ENCODE measurements around the gene DOCK7.

DOCK7 gene

DNA sequence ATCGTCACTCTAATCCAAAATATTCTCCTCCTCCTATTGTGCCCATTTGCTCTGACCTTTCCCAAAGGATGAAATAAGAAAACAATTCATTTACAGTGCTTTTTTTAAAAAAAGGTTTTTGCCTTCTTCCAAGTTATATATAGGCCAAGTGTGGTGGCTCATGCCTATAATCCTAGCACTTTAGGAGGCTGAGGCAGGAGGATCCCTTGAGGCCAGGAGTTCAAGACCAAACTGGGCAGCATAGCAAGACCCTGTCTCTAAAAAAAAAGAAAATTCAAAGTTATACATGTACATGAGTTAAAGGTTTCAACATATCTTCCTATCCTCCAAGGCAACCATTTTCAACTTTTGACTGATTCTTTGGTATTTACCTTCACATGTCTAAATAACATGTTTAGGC lies 261.4 kb downstream of the DOCK7 start:
- no peak for DNase-seq (ENCODE audit: low read depth, low spot score)
- no peak overlapping the region for H3K27ac ChIP-seq
- no peak for TF ChIP-seq EZH2 (IDR thresholded peaks at IDR 0.05)
- no peak for TF ChIP-seq FOXP2 (optimal IDR thresholded peaks at IDR 0.05; ENCODE audit: control extremely low read depth, extremely low read length, insufficient read depth)
- TF ChIP-seq POLR2AphosphoS5 (IDR thresholded peaks at IDR 0.05; ENCODE audit: borderline replicate concordance, low read depth, low read length) = no peak
- H3K9ac ChIP-seq (ENCODE audit: insufficient read length) = no peak overlapping the region
- H3K36me3 ChIP-seq (ENCODE audit: insufficient read depth, low read length) = no peaks in the 10 kb centered on the region
- no peak overlapping the region for H3K4me3 ChIP-seq
- no peaks in the 10 kb centered on the region for H3K9me3 ChIP-seq (ENCODE audit: low read depth, low read length)

GRCh38 chr1:62426237-62426636 lies 261.9 kb downstream of the DOCK7 start:
- no peak for DNase-seq (ENCODE audit: low read depth, low spot score)
- TF ChIP-seq FOXP2 (optimal IDR thresholded peaks at IDR 0.05; ENCODE audit: control extremely low read depth, extremely low read length, insufficient read depth) (no peak), EZH2 (IDR thresholded peaks at IDR 0.05) (no peak), POLR2AphosphoS5 (IDR thresholded peaks at IDR 0.05; ENCODE audit: borderline replicate concordance, low read depth, low read length) (no peak)
- peak overlapping the region; percentile 19; the same call in 1 of the 2 replicates for H3K27ac ChIP-seq
- H3K4me3 ChIP-seq = no peak overlapping the region
- no peaks in the 10 kb centered on the region for H3K36me3 ChIP-seq (ENCODE audit: insufficient read depth, low read length)
- no peaks in the 10 kb centered on the region for H3K9me3 ChIP-seq (ENCODE audit: low read depth, low read length)
- no peak overlapping the region for H3K9ac ChIP-seq (ENCODE audit: insufficient read length)

DNA sequence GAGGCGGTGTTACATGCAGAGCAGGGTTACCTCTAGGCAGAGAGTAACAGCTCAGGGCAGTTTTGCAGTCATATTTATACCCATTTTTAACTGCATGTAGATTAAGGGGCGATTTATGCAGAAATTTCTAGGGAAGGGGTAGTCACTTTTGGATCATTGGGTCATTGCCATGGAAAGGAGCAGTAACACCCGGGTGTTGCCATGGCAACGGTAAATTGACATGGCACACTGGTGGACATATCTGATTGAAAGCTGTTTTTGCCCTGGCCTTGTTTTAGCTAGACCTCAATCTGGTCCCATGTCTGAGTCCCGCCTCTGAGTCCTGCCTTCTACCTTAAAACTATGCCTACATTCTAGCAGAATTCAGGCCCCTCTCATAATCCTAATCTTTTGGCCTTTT lies 263.1 kb downstream of the DOCK7 start:
- no peak overlapping the region for H3K27ac ChIP-seq
- H3K9ac ChIP-seq (ENCODE audit: insufficient read length) = no peak overlapping the region
- no peak overlapping the region for H3K4me3 ChIP-seq
- DNase-seq (ENCODE audit: low read depth, low spot score) = no peak
- no peaks in the 10 kb centered on the region for H3K9me3 ChIP-seq (ENCODE audit: low read depth, low read length)
- TF ChIP-seq FOXP2 (optimal IDR thresholded peaks at IDR 0.05; ENCODE audit: control extremely low read depth, extremely low read length, insufficient read depth) = no peak
- no peak for TF ChIP-seq EZH2 (IDR thresholded peaks at IDR 0.05)
- TF ChIP-seq POLR2AphosphoS5 (IDR thresholded peaks at IDR 0.05; ENCODE audit: borderline replicate concordance, low read depth, low read length) = no peak
- no peaks in the 10 kb centered on the region for H3K36me3 ChIP-seq (ENCODE audit: insufficient read depth, low read length)

GRCh38 chr1:62424411-62424810 lies 263.8 kb downstream of the DOCK7 start:
- H3K27ac ChIP-seq = no peak overlapping the region
- no peak overlapping the region for H3K4me3 ChIP-seq
- H3K9me3 ChIP-seq (ENCODE audit: low read depth, low read length) = no peaks in the 10 kb centered on the region
- H3K36me3 ChIP-seq (ENCODE audit: insufficient read depth, low read length) = no peaks in the 10 kb centered on the region
- TF ChIP-seq FOXP2 (optimal IDR thresholded peaks at IDR 0.05; ENCODE audit: control extremely low read depth, extremely low read length, insufficient read depth) (no peak), POLR2AphosphoS5 (IDR thresholded peaks at IDR 0.05; ENCODE audit: borderline replicate concordance, low read depth, low read length) (no peak), EZH2 (IDR thresholded peaks at IDR 0.05) (no peak)
- no peak overlapping the region for H3K9ac ChIP-seq (ENCODE audit: insufficient read length)
- no peak for DNase-seq (ENCODE audit: low read depth, low spot score)

DNA sequence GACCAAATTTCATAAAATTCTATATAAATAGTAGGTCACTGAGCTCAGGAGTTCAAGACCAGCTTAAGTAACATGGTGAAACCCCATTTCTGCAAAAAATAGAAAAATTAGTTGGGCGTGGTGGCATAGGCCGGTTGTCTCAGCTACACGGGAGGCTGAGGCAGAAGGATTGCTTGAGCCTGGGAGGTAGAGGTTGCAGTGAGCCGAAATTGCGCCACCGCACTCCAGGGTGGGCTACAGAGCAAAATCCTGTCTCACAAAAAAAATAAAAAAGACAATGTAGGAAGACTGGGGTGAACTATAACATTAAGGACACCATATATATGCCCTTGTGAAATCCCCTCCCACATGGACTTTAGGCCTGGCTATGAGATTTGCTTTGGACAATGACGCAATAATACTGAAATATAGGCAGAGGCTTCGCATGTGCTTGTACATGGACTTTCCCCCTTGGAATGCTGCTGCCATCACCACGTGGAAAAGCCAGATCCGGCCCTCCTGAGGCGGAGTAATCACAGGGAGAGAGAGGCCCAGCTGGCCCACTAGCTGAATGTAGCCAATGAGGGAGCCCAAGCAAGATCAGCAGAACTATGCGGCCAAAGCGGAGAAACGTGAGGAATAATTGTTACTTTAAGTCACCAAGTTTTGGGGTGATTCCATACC lies 264.5 kb downstream of the DOCK7 start:
- Histone ChIP-seq H3K36me3 (ENCODE audit: insufficient read depth, low read length) (no peaks in the 10 kb centered on the region), H3K4me3 (no peak overlapping the region), H3K27ac (no peak overlapping the region), H3K9me3 (ENCODE audit: low read depth, low read length) (no peaks in the 10 kb centered on the region), H3K9ac (ENCODE audit: insufficient read length) (no peak overlapping the region)
- TF ChIP-seq POLR2AphosphoS5 (IDR thresholded peaks at IDR 0.05; ENCODE audit: borderline replicate concordance, low read depth, low read length) (no peak), FOXP2 (optimal IDR thresholded peaks at IDR 0.05; ENCODE audit: control extremely low read depth, extremely low read length, insufficient read depth) (no peak), EZH2 (IDR thresholded peaks at IDR 0.05) (no peak)
- no peak for DNase-seq (ENCODE audit: low read depth, low spot score)

DNA sequence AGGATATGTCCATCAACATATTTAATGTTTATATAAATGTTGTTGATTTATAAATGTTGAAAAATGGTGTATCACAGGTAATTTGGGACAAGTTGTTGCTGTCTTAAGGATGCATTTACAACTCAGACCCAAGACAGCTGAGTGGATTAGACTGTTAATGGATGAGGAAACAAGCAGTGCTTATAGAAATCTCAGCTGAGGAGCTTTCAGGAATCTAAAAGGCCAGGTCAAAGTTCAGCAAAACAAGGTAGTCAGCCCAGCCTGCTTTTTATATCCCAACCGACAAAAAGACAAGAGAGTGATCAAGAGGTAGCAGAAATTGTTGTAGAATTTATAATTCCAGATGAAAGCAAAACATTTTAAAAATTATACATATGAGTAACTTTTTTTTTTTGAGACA lies 268.0 kb downstream of the DOCK7 start:
- TF ChIP-seq POLR2AphosphoS5 (IDR thresholded peaks at IDR 0.05; ENCODE audit: borderline replicate concordance, low read depth, low read length) (no peak), EZH2 (IDR thresholded peaks at IDR 0.05) (no peak), FOXP2 (optimal IDR thresholded peaks at IDR 0.05; ENCODE audit: control extremely low read depth, extremely low read length, insufficient read depth) (no peak)
- no peaks in the 10 kb centered on the region for H3K36me3 ChIP-seq (ENCODE audit: insufficient read depth, low read length)
- DNase-seq (ENCODE audit: low read depth, low spot score) = no peak
- no peak overlapping the region for H3K4me3 ChIP-seq
- no peaks in the 10 kb centered on the region for H3K9me3 ChIP-seq (ENCODE audit: low read depth, low read length)
- H3K9ac ChIP-seq (ENCODE audit: insufficient read length) = no peak overlapping the region
- H3K27ac ChIP-seq = no peak overlapping the region

- Histone ChIP-seq H3K27ac (no peak overlapping the region), H3K9ac (ENCODE audit: insufficient read length) (no peak overlapping the region), H3K9me3 (ENCODE audit: low read depth, low read length) (no peaks in the 10 kb centered on the region), H3K4me3 (no peak overlapping the region), H3K36me3 (ENCODE audit: insufficient read depth, low read length) (no peaks in the 10 kb centered on the region)
- no peak for DNase-seq (ENCODE audit: low read depth, low spot score)
- no peak for TF ChIP-seq POLR2AphosphoS5 (IDR thresholded peaks at IDR 0.05; ENCODE audit: borderline replicate concordance, low read depth, low read length)
- TF ChIP-seq FOXP2 (optimal IDR thresholded peaks at IDR 0.05; ENCODE audit: control extremely low read depth, extremely low read length, insufficient read depth) = no peak
- no peak for TF ChIP-seq EZH2 (IDR thresholded peaks at IDR 0.05)
These were observed 270.7 kb downstream of the DOCK7 start for GRCh38 chr1:62417351-62417999.

DNA sequence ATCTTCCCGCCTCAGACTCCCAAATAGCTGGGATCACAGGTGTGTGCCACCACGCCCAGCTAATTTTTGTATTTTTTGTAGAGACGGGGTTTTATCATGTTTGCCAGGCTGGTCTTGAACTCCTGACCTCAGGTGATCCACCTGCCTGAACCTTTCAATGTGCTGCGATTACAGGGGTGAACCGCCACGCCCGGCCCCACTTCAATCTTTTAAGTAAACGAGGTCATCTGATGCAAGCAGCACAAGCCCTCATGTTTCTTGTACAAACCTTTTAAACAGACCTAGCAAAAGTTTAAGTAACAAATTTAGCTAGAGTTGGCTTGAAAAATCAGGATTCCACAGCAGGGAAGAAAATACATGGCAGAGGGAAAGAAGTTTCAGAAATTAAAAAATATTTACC lies 272.5 kb downstream of the DOCK7 start:
- H3K4me3 ChIP-seq = no peak overlapping the region
- no peak overlapping the region for H3K27ac ChIP-seq
- no peaks in the 10 kb centered on the region for H3K36me3 ChIP-seq (ENCODE audit: insufficient read depth, low read length)
- H3K9me3 ChIP-seq (ENCODE audit: low read depth, low read length) = no peaks in the 10 kb centered on the region
- no peak for DNase-seq (ENCODE audit: low read depth, low spot score)
- no peak overlapping the region for H3K9ac ChIP-seq (ENCODE audit: insufficient read length)
- TF ChIP-seq EZH2 (IDR thresholded peaks at IDR 0.05) = no peak
- no peak for TF ChIP-seq POLR2AphosphoS5 (IDR thresholded peaks at IDR 0.05; ENCODE audit: borderline replicate concordance, low read depth, low read length)
- no peak for TF ChIP-seq FOXP2 (optimal IDR thresholded peaks at IDR 0.05; ENCODE audit: control extremely low read depth, extremely low read length, insufficient read depth)
